ENCODE results near the gene INTS12. TPM values are rescaled to one million over a fixed set of nuclear protein-coding genes. Genes with fewer than 3 reads are reported as not detected.
"Not testable (repeated sequence)": the region's sequence is repeated elsewhere in the genome, so short reads cannot be mapped to it uniquely, and the experiment has no call there.

INTS12 gene
- total and polyA plus RNA-seq, 7 donors: 13.4 to 25.2 (median 21.0) TPM

DNA sequence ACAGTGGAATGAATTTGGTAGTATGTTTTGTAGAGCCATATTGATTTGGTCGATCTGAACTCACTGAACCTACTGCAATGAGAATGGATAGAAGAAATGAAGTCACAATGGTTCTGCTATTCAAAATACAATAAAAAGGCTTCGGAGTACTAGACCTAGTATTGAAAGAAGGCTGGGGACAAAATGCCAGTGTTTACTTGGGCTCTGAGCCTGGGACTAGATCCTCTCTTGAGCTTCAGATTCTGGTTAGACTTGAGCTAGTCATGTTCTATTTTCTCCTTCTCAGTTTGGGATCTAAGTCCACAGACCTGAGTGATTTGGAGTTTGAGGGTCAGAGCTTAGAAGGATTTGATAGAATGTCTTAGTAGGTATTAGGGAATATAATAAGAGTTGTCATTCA, 9.9 kb downstream of the INTS12 start:
- whole genome bisulfite sequencing, 2 donors: 91 to 95% methylated on average over 2 of the region's 2 CpGs
- no peaks in the 10 kb centered on the region for H3K4me1 ChIP-seq
- H3K36me3 ChIP-seq: peaks cover 6 to 46% (median 11%) of the 10 kb centered on the region in 4 donors
- H3K27me3 ChIP-seq: no peaks in the 10 kb centered on the region
- no peak for DNase-seq
- no peak overlapping the region for H3K4me3 ChIP-seq
- H3K27ac ChIP-seq: no peak overlapping the region
- no peaks in the 10 kb centered on the region for H3K9me3 ChIP-seq
- intact Hi-C loops (cut with DNase I): no loop called here
- TF ChIP-seq POLR2AphosphoS5 (IDR thresholded peaks at IDR 0.05) (no peak), CTCF (IDR thresholded peaks at IDR 0.05) (no peak), EP300 (IDR thresholded peaks at IDR 0.05) (no peak), POLR2A (IDR thresholded peaks at IDR 0.05) (no peak)

DNA sequence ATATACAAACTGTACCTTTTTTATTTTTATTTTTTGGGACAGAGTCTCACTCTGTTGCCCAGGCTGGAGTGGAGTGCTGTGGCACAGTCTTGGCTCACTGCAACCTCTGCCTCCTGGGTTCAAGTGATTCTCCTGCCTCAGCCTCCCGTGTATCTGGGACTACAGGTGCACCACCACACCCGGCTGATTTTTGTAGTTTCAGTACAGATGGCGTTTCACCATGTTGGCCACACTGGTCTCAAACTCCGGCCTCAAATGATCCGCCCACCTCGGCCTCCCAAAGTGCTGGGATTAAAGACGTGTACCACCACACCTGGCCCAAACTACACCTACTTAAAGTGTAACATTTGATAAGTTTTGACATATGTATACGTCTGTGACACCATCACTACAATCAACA, 12.7 kb downstream of the INTS12 start:
- H3K4me1 ChIP-seq; H3K27me3 ChIP-seq; DNase-seq; intact Hi-C loops (cut with DNase I); H3K9me3 ChIP-seq; H3K27ac ChIP-seq; H3K4me3 ChIP-seq: not testable (repeated sequence)
- 90 to 91% methylated on average over 8 of the region's 8 CpGs for WGBS, 2 donors
- H3K36me3 ChIP-seq: peaks cover 6 to 72% (median 11%) of the 10 kb centered on the region in 4 donors

GRCh38 chr4:105694812-105695211, 13.7 kb downstream of the INTS12 start:
- H3K27ac ChIP-seq; H3K9me3 ChIP-seq; H3K4me1 ChIP-seq; DNase-seq; H3K4me3 ChIP-seq; intact Hi-C loops (cut with DNase I); H3K27me3 ChIP-seq: not testable (repeated sequence)
- 95 to 96% methylated on average over 5 of the region's 5 CpGs for WGBS, 2 donors
- peaks cover 8 to 81% (median 12%) of the 10 kb centered on the region in 4 donors for H3K36me3 ChIP-seq

DNA sequence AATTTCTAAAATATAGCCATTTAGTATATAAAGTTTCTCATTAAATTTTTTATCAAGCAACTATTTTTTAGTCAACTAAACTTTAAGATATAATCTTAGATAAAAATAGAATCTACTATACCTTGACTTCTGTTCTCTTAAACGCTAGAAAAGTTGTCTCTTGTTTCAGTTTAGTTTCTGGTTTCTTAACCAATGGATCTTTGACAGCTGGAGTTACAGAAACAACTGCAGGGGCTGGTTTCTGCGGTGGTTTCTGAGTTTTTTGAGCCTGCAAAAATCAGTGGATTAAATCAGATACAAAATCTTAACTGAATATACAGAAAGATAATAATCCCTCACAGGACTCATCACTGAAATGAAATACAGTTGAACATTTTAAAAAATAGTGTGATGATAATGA, 21.9 kb downstream of the INTS12 start:
- H3K9me3 ChIP-seq: no peaks in the 10 kb centered on the region
- no peaks in the 10 kb centered on the region for H3K4me1 ChIP-seq
- no peaks in the 10 kb centered on the region for H3K27me3 ChIP-seq
- H3K36me3 ChIP-seq: peaks cover 5 to 90% (median 18%) of the 10 kb centered on the region in 4 donors
- intact Hi-C loops (cut with DNase I): no loop called here
- TF ChIP-seq EP300 (IDR thresholded peaks at IDR 0.05): no peak
- TF ChIP-seq CTCF (IDR thresholded peaks at IDR 0.05): no peak
- TF ChIP-seq POLR2AphosphoS5 (IDR thresholded peaks at IDR 0.05): no peak
- TF ChIP-seq POLR2A (IDR thresholded peaks at IDR 0.05): no peak
- no peak for DNase-seq
- H3K27ac ChIP-seq: no peak overlapping the region
- 91 to 92% methylated on average over 2 of the region's 2 CpGs for WGBS, 2 donors
- no peak overlapping the region for H3K4me3 ChIP-seq

- Histone ChIP-seq H3K9me3 (no peaks in the 10 kb centered on the region), H3K27ac (no peak overlapping the region), H3K36me3 (peaks cover 5 to 56% (median 9%) of the 10 kb centered on the region in 4 donors), H3K4me3 (no peak overlapping the region), H3K27me3 (no peaks in the 10 kb centered on the region), H3K4me1 (no peaks in the 10 kb centered on the region)
- intact Hi-C loops (cut with DNase I): no loop called here
- TF ChIP-seq CTCF (IDR thresholded peaks at IDR 0.05): no peak
- no peak for TF ChIP-seq POLR2A (IDR thresholded peaks at IDR 0.05)
- no peak for TF ChIP-seq POLR2AphosphoS5 (IDR thresholded peaks at IDR 0.05)
- TF ChIP-seq EP300 (IDR thresholded peaks at IDR 0.05): no peak
- WGBS, 2 donors: 26 to 72% methylated on average over 4 of the region's 4 CpGs
- DNase-seq: no peak
These were observed 25.5 kb downstream of the INTS12 start for GRCh38 chr4:105683038-105683437.

DNA sequence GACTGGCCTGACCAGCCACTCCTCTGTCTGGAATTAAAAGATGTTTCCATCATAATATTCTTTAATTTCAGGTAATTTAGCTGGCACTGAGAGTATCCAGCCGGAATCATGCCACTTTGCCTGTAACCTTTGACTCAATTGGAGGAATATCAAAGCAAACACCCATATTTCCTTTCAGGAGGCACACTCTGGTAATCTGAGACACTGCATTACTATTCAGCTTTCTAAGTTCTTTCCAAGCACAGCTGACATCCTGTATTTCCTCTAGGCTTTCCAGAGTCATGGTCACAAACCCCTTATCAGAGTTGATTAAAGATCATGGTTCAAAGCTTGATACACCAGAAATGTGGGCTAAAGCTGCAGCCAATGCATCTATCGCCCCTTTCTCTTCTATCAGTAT, 29.3 kb downstream of the INTS12 start:
- H3K27ac ChIP-seq: no peak overlapping the region
- 21 to 72% methylated on average over 2 of the region's 2 CpGs for WGBS, 2 donors
- H3K4me1 ChIP-seq: no peaks in the 10 kb centered on the region
- no peaks in the 10 kb centered on the region for H3K27me3 ChIP-seq
- H3K4me3 ChIP-seq: no peak overlapping the region
- TF ChIP-seq POLR2A (IDR thresholded peaks at IDR 0.05): no peak
- no peak for TF ChIP-seq CTCF (IDR thresholded peaks at IDR 0.05)
- TF ChIP-seq EP300 (IDR thresholded peaks at IDR 0.05): no peak
- TF ChIP-seq POLR2AphosphoS5 (IDR thresholded peaks at IDR 0.05): no peak
- peaks cover 0 to 23% (median 6%) of the 10 kb centered on the region in 4 donors for H3K36me3 ChIP-seq
- intact Hi-C loops (cut with DNase I): no loop called here
- no peaks in the 10 kb centered on the region for H3K9me3 ChIP-seq
- DNase-seq: no peak

Measured in sigmoid colon (tissue), 7 donors.